ENCODE measurements around the gene AKR1D1. TPM values are rescaled to one million over a fixed set of nuclear protein-coding genes. Genes with fewer than 3 reads are reported as not detected.

AKR1D1 gene
- total and polyA plus RNA-seq, 2 of the 13 experiments (the other 11 are each of a cell fraction or from before 2014, with no cell fraction given), result 6.9 to 37.0 TPM

DNA sequence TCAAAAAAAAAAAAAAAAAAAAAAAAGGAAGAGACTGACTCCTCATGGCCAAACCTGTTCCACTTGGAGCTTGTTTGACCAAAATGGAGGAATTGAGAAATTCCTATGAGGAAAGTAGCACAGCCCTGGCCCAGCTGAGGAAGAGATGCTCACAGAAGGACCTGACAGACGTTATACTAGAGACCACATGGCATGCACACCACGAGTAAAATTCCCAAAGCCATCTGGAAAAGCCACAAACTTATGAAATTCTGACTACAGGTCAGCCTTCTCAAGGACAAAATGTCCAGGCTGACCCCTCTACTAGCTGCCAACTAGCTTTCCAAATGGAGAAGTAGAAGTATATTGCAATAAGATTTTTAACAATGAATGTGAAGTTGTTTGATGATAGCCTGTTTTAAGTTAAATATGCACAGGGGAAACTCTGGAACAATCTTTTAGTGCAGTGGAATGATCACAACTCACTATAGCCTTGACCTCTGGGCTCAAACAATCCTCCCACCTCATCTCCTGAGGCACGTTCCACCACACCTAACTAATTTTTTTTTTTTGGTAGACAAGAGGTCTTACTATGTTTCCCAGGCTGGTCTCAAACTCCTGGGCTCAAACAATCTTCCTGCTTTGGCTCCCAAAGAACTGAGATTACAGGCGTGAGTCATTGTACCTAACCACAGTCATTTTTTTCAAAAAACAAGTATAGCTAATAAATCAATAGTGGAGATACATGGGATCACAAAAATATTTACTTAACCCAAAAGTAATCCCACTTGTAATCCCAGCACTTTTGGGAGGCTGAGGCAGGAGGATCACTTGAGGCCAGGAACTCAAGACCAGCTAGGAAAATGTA lies 75.7 kb downstream of the AKR1D1 start (continued):
- no peak for TF ChIP-seq ZNF891 (CRISPR knock-in tag; IDR thresholded peaks at IDR 0.05)
- TF ChIP-seq ZNF674 (CRISPR knock-in tag; IDR thresholded peaks at IDR 0.05; ENCODE audit: low read depth), result no peak
- no peak for TF ChIP-seq ZBTB1 (CRISPR knock-in tag; IDR thresholded peaks at IDR 0.05; ENCODE audit: borderline replicate concordance)
- TF ChIP-seq ERF (CRISPR knock-in tag; IDR thresholded peaks at IDR 0.05), result peak; percentile 62; the same call in 1 of the 2 replicates
- no peak for TF ChIP-seq PAX8 (CRISPR knock-in tag; IDR thresholded peaks at IDR 0.05; ENCODE audit: borderline replicate concordance)
- no peak for TF ChIP-seq ZNF737 (CRISPR knock-in tag; IDR thresholded peaks at IDR 0.05; ENCODE audit: borderline replicate concordance)
- TF ChIP-seq, protein P1, sequence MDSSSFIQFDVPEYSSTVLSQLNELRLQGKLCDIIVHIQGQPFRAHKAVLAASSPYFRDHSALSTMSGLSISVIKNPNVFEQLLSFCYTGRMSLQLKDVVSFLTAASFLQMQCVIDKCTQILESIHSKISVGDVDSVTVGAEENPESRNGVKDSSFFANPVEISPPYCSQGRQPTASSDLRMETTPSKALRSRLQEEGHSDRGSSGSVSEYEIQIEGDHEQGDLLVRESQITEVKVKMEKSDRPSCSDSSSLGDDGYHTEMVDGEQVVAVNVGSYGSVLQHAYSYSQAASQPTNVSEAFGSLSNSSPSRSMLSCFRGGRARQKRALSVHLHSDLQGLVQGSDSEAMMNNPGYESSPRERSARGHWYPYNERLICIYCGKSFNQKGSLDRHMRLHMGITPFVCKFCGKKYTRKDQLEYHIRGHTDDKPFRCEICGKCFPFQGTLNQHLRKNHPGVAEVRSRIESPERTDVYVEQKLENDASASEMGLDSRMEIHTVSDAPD (CRISPR knock-in tag; IDR thresholded peaks at IDR 0.05), result 0 out of 2 replicates have a peak, but pooled peaks have one; percentile 41
- TF ChIP-seq ZNF761 (CRISPR knock-in tag; conservative IDR thresholded peaks at IDR 0.05), result no peak
- TF ChIP-seq, protein P2, sequence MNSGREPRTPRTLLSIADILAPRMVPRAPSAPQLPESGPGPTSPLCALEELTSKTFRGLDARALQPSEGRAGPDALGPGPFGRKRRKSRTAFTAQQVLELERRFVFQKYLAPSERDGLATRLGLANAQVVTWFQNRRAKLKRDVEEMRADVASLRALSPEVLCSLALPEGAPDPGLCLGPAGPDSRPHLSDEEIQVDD (CRISPR knock-in tag; IDR thresholded peaks at IDR 0.05; ENCODE audit: borderline replicate concordance), result no peak
- TF ChIP-seq ZNF30 (CRISPR knock-in tag; IDR thresholded peaks at IDR 0.05), result no peak
- TF ChIP-seq ATF1 (CRISPR knock-in tag; IDR thresholded peaks at IDR 0.05), result 0 out of 2 replicates have a peak, but pooled peaks have one; percentile 35
- TF ChIP-seq NFIB (CRISPR knock-in tag; IDR thresholded peaks at IDR 0.05; ENCODE audit: borderline replicate concordance), result no peak
- TF ChIP-seq, protein P3, sequence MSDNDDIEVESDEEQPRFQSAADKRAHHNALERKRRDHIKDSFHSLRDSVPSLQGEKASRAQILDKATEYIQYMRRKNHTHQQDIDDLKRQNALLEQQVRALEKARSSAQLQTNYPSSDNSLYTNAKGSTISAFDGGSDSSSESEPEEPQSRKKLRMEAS (IDR thresholded peaks at IDR 0.05), result peak; percentile 81
- TF ChIP-seq, protein P4, sequence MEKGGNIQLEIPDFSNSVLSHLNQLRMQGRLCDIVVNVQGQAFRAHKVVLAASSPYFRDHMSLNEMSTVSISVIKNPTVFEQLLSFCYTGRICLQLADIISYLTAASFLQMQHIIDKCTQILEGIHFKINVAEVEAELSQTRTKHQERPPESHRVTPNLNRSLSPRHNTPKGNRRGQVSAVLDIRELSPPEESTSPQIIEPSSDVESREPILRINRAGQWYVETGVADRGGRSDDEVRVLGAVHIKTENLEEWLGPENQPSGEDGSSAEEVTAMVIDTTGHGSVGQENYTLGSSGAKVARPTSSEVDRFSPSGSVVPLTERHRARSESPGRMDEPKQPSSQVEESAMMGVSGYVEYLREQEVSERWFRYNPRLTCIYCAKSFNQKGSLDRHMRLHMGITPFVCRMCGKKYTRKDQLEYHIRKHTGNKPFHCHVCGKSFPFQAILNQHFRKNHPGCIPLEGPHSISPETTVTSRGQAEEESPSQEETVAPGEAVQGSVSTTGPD (CRISPR knock-in tag; IDR thresholded peaks at IDR 0.05), result peak; percentile 88
- peak; percentile 48 for TF ChIP-seq SAP130 (CRISPR knock-in tag; IDR thresholded peaks at IDR 0.05; ENCODE audit: low read depth)
- TF ChIP-seq, protein P5, sequence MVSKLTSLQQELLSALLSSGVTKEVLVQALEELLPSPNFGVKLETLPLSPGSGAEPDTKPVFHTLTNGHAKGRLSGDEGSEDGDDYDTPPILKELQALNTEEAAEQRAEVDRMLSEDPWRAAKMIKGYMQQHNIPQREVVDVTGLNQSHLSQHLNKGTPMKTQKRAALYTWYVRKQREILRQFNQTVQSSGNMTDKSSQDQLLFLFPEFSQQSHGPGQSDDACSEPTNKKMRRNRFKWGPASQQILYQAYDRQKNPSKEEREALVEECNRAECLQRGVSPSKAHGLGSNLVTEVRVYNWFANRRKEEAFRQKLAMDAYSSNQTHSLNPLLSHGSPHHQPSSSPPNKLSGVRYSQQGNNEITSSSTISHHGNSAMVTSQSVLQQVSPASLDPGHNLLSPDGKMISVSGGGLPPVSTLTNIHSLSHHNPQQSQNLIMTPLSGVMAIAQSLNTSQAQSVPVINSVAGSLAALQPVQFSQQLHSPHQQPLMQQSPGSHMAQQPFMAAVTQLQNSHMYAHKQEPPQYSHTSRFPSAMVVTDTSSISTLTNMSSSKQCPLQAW (CRISPR knock-in tag; IDR thresholded peaks at IDR 0.05), result no peak; the same call in 1 of the 2 replicates
- TF ChIP-seq ZNF292 (CRISPR knock-in tag; IDR thresholded peaks at IDR 0.05; ENCODE audit: borderline replicate concordance, low read depth), result peak; percentile 56; the same call in 1 of the 2 replicates
- TF ChIP-seq, protein P6, sequence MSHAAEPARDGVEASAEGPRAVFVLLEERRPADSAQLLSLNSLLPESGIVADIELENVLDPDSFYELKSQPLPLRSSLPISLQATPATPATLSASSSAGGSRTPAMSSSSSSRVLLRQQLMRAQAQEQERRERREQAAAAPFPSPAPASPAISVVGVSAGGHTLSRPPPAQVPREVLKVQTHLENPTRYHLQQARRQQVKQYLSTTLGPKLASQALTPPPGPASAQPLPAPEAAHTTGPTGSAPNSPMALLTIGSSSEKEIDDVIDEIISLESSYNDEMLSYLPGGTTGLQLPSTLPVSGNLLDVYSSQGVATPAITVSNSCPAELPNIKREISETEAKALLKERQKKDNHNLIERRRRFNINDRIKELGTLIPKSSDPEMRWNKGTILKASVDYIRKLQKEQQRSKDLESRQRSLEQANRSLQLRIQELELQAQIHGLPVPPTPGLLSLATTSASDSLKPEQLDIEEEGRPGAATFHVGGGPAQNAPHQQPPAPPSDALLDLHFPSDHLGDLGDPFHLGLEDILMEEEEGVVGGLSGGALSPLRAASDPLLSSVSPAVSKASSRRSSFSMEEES (CRISPR knock-in tag; IDR thresholded peaks at IDR 0.05), result peak; percentile 29; the same call in 1 of the 2 replicates
- TF ChIP-seq, protein P7, sequence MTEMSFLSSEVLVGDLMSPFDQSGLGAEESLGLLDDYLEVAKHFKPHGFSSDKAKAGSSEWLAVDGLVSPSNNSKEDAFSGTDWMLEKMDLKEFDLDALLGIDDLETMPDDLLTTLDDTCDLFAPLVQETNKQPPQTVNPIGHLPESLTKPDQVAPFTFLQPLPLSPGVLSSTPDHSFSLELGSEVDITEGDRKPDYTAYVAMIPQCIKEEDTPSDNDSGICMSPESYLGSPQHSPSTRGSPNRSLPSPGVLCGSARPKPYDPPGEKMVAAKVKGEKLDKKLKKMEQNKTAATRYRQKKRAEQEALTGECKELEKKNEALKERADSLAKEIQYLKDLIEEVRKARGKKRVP (CRISPR knock-in tag; IDR thresholded peaks at IDR 0.05), result no peak
- no peak for TF ChIP-seq ZNF33A (CRISPR knock-in tag; IDR thresholded peaks at IDR 0.05; ENCODE audit: borderline replicate concordance)
- no peak for TF ChIP-seq ATF7 (IDR thresholded peaks at IDR 0.05)
- no peak for TF ChIP-seq ATF7 (CRISPR knock-in tag; IDR thresholded peaks at IDR 0.05)

All from HepG2 (cell line).